K562 (cell line): ENCODE results near the gene PMFBP1.

Experiments used
- ESRRA ChIP-seq: fragments of 450-650 bp; IDR thresholded peaks from 2 replicates; pipeline ENCODE4 v1.6.1; 2014; ENCODE audit warnings: low read depth, mild to moderate bottlenecking, moderate library complexity, borderline replicate concordance
- TF ChIP-seq, protein P1 (sequence below), 3 experiments: IDR thresholded peaks in 2 of 3; conservative IDR thresholded peaks in 1 of 3; 2 replicates each; pipeline ENCODE4 v1.5.1; 2011 to 2012; ENCODE audit warnings: low read length in 3 of 3, mild to moderate bottlenecking in 3 of 3, control low read depth in 2 of 3, improper control_type of control experiment in 1 of 3, inconsistent platforms in 1 of 3, low read depth in 1 of 3, mixed read lengths in 1 of 3, moderate library complexity in 1 of 3; ENCODE audit not compliant: insufficient read depth in 2 of 3

DNA sequence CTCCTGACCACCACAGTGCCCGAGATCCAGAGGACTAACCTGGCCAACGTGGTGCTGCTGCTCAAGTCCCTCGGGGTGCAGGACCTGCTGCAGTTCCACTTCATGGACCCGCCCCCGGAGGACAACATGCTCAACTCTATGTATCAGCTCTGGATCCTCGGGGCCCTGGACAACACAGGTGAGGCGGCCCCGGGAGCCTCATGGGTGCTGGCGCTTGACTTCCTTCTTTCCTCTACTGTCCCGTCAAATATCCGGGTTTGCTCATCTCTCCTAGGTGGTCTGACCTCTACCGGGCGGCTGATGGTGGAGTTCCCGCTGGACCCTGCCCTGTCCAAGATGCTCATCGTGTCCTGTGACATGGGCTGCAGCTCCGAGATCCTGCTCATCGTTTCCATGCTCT is 64.6 kb downstream of the PMFBP1 start:
- no peak for TF ChIP-seq ESRRA
- TF ChIP-seq, protein P1, sequence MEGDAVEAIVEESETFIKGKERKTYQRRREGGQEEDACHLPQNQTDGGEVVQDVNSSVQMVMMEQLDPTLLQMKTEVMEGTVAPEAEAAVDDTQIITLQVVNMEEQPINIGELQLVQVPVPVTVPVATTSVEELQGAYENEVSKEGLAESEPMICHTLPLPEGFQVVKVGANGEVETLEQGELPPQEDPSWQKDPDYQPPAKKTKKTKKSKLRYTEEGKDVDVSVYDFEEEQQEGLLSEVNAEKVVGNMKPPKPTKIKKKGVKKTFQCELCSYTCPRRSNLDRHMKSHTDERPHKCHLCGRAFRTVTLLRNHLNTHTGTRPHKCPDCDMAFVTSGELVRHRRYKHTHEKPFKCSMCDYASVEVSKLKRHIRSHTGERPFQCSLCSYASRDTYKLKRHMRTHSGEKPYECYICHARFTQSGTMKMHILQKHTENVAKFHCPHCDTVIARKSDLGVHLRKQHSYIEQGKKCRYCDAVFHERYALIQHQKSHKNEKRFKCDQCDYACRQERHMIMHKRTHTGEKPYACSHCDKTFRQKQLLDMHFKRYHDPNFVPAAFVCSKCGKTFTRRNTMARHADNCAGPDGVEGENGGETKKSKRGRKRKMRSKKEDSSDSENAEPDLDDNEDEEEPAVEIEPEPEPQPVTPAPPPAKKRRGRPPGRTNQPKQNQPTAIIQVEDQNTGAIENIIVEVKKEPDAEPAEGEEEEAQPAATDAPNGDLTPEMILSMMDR (IDR thresholded peaks at IDR 0.05 in 2 of 3, conservative IDR thresholded peaks at IDR 0.05 in 1 of 3; ENCODE audit: insufficient read depth in 2 of 3, low read depth in 1 of 3, low read length in 3 of 3): no peak
